SU-DHL-6 (cell line): ENCODE results near the gene GPR143.

Source experiments
- H2AFZ ChIP-seq: fragments of 200-600 bp; sonication (generic); 2 replicates; pipeline ENCODE4 v1.6.1; 2014; ENCODE audit warnings: low read depth, mild to moderate bottlenecking, moderate library complexity, mixed read lengths, antibody characterized with exemption, low read length; ENCODE audit not compliant: severe bottlenecking
- H3F3A ChIP-seq: fragments of 200-600 bp; shearing (Covaris generic); 2 replicates; pipeline ENCODE4 v1.6.0; 2016; ENCODE audit warnings: antibody characterized with exemption, mild to moderate bottlenecking; ENCODE audit not compliant: insufficient read depth
- H3K27ac ChIP-seq: fragments of 200-600 bp; sonication (generic); 2 replicates; pipeline ENCODE4 v1.5.1; 2016; ENCODE audit warnings: low read depth, mild to moderate bottlenecking, low read length, moderate library complexity, mixed read lengths
- H3K27me3 ChIP-seq: fragments of 200-600 bp; sonication (generic), shearing (Covaris generic); 2 replicates; pipeline ENCODE4 v1.6.0; 2014; ENCODE audit warnings: mild to moderate bottlenecking, low read length
- H3K36me3 ChIP-seq: fragments of 200-600 bp; sonication (generic); 2 replicates; pipeline ENCODE4 v1.6.1; 2014; ENCODE audit warnings: mild to moderate bottlenecking, low read length, mixed read lengths
- H3K4me2 ChIP-seq: fragments of 300-600, 200-600 bp; shearing (Covaris generic), sonication (generic); 2 replicates; pipeline ENCODE4 v1.6.0; 2014; ENCODE audit warnings: low read length, low read depth, mild to moderate bottlenecking; ENCODE audit not compliant: poor library complexity, severe bottlenecking
- H3K4me3 ChIP-seq: fragments of 200-600 bp; sonication (generic); 2 replicates; pipeline ENCODE4 v1.5.1; 2014; ENCODE audit warnings: antibody characterized with exemption, low read length, mild to moderate bottlenecking, mixed read lengths; ENCODE audit not compliant: insufficient read depth, poor library complexity, severe bottlenecking
- H3K79me2 ChIP-seq: fragments of 200-600 bp; sonication (generic); 2 replicates; pipeline ENCODE4 v1.6.1; 2014; ENCODE audit warnings: mild to moderate bottlenecking, low read length, moderate library complexity; ENCODE audit not compliant: insufficient read depth
- H3K9ac ChIP-seq: fragments of 200-600 bp; sonication (generic); 2 replicates; pipeline ENCODE4 v1.7.0; 2014; ENCODE audit warnings: mild to moderate bottlenecking, low read length
- H3K9me2 ChIP-seq: fragments of 200-600 bp; sonication (generic); replicated peaks from 2 replicates; pipeline ENCODE4 v1.6.1; 2014; ENCODE audit warnings: low read length; ENCODE audit not compliant: insufficient read depth
- H3K9me3 ChIP-seq: fragments of 200-600 bp; sonication (generic); 2 replicates; pipeline ENCODE4 v1.6.1; 2014; ENCODE audit warnings: low read length, mixed read lengths; ENCODE audit not compliant: insufficient read depth
- H4K20me1 ChIP-seq: fragments of 200-600 bp; sonication (generic); 2 replicates; pipeline ENCODE4 v1.6.1; 2014; ENCODE audit warnings: low read depth, mild to moderate bottlenecking, antibody characterized with exemption, low read length, moderate library complexity, mixed read lengths
- CTCF ChIP-seq: fragments of 200-600 bp; sonication (generic); IDR thresholded peaks from one replicate; pipeline ENCODE4 v1.5.1; 2017; ENCODE audit warnings: antibody characterized with exemption, mild to moderate bottlenecking, low read length, moderate library complexity; ENCODE audit not compliant: insufficient read depth, poor library complexity, severe bottlenecking
- EZH2phosphoT487 ChIP-seq: fragments of 200-600 bp; sonication (generic), shearing (Covaris generic); conservative IDR thresholded peaks from 2 replicates; pipeline ENCODE4 v1.6.1; 2018; ENCODE audit warnings: mild to moderate bottlenecking, antibody characterized with exemption, low read length, moderate library complexity, mixed read lengths

The GPR143 gene

DNA sequence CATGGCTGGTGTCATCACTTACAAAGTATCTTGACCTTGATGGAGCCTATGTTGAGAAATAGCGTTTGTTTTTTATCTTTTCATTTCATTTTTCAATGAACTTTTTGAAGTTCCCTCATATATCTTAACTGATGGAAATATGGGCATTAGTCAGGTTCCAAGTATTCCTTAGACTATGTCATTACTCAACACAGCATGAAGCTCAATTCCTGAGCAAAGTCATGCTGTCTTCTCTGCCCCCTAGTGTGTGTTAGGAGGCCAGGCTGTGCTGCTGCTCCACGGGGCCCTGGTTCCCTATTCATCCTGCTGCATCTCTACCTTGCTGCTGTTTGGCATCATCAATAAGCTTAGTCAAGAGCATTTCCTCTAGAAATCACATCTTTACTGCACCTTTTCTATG is 40.9 kb downstream of the GPR143 start:
- H3K27ac ChIP-seq = no peak overlapping the region
- peaks cover 7% of the 10 kb centered on the region; the same call in 1 of the 2 replicates for H3K9me3 ChIP-seq
- no peaks in the 10 kb centered on the region for H3K36me3 ChIP-seq
- no peaks in the 10 kb centered on the region for H3K79me2 ChIP-seq
- no peaks in the 10 kb centered on the region for H4K20me1 ChIP-seq
- TF ChIP-seq CTCF (no peak), EZH2phosphoT487 (no peak)
- H3K9me2 ChIP-seq = no peaks in the 10 kb centered on the region
- H3F3A ChIP-seq = no peaks in the 10 kb centered on the region
- H3K4me3 ChIP-seq = no peak overlapping the region
- H3K4me2 ChIP-seq = no peak overlapping the region
- H3K9ac ChIP-seq = no peak overlapping the region
- H3K27me3 ChIP-seq = no peaks in the 10 kb centered on the region
- no peak overlapping the region for H2AFZ ChIP-seq

GRCh38 chrX:9717376-9717775 is 48.3 kb downstream of the GPR143 start:
- H3K36me3 ChIP-seq = no peaks in the 10 kb centered on the region
- H3F3A ChIP-seq = no peaks in the 10 kb centered on the region
- H3K9me3 ChIP-seq = no peaks in the 10 kb centered on the region
- H3K9me2 ChIP-seq = no peaks in the 10 kb centered on the region
- H3K27me3 ChIP-seq = no peaks in the 10 kb centered on the region
- no peaks in the 10 kb centered on the region for H3K79me2 ChIP-seq
- no peak overlapping the region for H2AFZ ChIP-seq
- H3K27ac ChIP-seq = no peak overlapping the region
- H3K4me2 ChIP-seq = no peak overlapping the region
- no peaks in the 10 kb centered on the region for H4K20me1 ChIP-seq
- TF ChIP-seq EZH2phosphoT487 = no peak
- TF ChIP-seq CTCF = no peak
- H3K4me3 ChIP-seq = no peak overlapping the region
- H3K9ac ChIP-seq = no peak overlapping the region

DNA sequence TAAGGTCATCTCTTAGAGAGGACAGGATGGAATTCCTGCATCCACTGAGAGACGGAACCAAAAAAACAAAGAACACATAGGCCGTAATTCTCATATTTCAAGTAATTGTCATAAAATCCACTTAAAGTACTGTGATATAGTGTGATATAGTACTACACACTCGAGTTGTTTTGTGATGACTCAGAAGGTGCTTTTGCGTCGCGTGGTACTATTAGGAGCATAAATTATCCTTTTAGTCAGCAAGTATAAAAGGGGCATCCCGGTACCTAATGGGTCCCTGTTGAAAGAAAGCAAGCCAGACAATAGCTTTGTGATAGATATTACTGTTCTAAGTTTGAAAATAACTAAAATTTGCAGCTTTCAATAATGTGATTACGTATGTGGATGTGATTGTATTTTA is 55.3 kb downstream of the GPR143 start:
- Histone ChIP-seq H3K36me3 (no peaks in the 10 kb centered on the region), H3K9me2 (no peaks in the 10 kb centered on the region), H3K27me3 (no peaks in the 10 kb centered on the region), H3K27ac (no peak overlapping the region), H4K20me1 (no peaks in the 10 kb centered on the region), H3K9me3 (no peaks in the 10 kb centered on the region), H3K4me3 (no peak overlapping the region), H3F3A (no peaks in the 10 kb centered on the region), H3K9ac (no peak overlapping the region), H3K4me2 (no peak overlapping the region), H2AFZ (no peak overlapping the region), H3K79me2 (no peaks in the 10 kb centered on the region)
- TF ChIP-seq CTCF (no peak), EZH2phosphoT487 (no peak)
